GM21825 (cell line): ENCODE results near the gene SH3BGRL3.
"Not testable (repeated sequence)": the region's sequence is repeated elsewhere in the genome, so short reads cannot be mapped to it uniquely, and the experiment has no call there.

ENCODE experiments used
- ATAC-seq: cut with Tn5 transposase; IDR thresholded peaks from one replicate; pipeline ENCODE4 v1.9.1; 2021; ENCODE audit warnings: mild to moderate bottlenecking, moderate library complexity; ENCODE audit not compliant: unreplicated experiment

The SH3BGRL3 gene

DNA sequence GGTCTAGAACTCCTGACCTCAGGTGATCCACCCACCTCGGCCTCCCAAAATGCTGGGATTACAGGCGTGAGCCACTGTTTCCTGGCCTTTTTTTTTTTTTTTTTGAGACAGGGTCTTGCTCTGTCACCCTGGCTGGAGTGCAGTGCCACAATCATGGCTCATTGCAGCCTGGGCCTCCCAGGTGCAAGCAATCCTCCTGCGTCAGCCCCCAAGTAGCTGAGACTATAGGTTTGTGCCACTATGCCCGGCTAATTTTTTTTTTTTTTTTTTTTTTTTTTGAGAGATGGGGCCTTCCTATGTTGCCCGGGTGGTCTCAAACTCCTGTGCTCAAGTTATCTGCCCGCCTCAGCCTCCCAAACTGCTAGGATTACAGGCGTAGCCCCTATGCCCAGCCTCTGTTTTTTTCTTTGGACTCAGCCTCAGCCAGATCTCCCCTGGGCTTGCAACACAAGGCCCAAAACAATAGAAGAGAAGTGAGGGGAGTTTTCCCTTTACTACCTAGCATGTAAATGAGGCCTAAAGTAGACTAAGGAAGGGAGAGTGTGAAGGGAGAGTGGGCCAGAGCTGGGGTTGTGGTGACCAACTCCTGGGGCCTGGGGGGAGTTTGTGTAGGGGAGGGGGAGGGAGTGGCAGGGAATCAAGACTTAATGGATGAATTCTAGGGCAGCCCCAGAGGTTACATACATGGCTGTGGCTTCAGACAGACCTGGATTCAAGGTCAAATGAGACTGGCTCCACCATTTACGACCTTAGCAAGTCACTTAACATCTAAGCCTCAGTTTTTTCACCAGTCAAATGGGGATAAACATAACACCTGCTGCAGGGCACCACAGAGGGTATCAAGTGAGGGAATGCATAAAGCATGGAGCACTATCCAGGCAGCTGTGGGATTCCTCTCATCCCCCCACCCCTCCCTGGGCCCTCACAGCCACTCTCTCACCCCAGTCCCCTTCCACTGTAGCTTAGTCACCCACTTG, 36.3 kb downstream of the SH3BGRL3 start:
- no peak for ATAC-seq

GRCh38 chr1:26317146-26317545, 37.3 kb downstream of the SH3BGRL3 start:
- ATAC-seq: no peak

DNA sequence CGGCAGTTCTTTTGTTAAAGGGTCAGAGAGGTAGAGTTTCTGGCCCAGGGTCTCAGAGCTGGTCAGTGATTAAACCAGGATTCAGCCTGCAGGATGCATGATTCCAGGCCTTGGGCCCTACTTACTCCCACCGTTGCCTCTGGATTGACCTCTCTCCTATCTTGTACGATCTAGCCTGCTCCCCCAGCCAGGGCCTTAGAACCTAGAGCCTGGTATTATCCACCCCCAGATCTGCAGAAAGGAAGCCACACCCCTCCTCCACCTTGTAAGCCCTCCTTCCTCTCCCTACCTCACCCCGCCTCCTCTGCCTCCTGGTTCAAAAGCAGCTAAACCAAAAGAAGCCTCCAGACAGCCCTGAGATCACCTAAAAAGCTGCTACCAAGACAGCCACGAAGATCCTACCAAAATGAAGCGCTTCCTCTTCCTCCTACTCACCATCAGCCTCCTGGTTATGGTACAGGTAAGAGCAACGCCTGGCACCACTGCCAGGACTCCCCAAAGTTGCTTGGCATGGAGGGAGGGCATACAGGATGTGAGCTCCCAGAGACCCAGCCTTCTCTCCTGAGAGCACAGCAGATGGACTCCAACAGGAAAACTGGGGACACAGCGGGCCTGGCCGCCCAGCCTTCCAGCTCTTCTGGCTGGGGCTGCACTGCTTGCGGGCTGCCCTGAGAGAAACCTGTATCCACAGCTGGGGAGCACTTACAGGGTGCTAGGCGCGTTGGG, 37.9 kb downstream of the SH3BGRL3 start, which contains the start of gene CD52:
TSS of gene CD52 (plus strand) at position 347 of the 726 bp plus-strand sequence. CDS start at position 407, 60 bp downstream.
- peak; percentile 28 for ATAC-seq

- no peak for ATAC-seq
Observed at GRCh38 chr1:26318338-26319064, 38.6 kb downstream of the SH3BGRL3 start.

DNA sequence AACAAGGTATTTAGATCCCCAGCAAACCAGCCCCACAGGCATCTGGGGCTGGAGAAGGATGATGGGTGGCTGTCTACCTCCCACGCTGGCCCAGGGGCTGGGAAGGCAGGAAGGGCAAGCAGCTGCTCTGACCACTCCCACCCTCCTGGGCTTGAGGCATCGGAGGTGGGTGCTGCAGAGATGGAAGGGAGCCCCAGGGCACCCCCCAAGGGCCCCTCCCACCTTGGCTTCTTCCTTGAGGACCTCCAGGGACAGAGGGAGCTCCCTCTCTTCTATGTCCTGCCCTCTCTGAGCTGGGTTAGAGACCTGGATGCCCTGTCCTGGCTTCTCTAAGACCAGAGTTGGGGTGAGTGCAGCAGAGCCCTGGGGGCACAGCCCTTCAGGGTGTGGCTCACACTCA, 41.0 kb downstream of the SH3BGRL3 start:
- ATAC-seq: no peak

GRCh38 chr1:26321315-26322041, 41.6 kb downstream of the SH3BGRL3 start:
- ATAC-seq: peak; percentile 34

GRCh38 chr1:26322042-26322331, 42.1 kb downstream of the SH3BGRL3 start:
- ATAC-seq: no peak

- no peak for ATAC-seq
Observed at GRCh38 chr1:26323382-26323781, 43.5 kb downstream of the SH3BGRL3 start.

- ATAC-seq: no peak
Observed at GRCh38 chr1:26324550-26324949, 44.7 kb downstream of the SH3BGRL3 start.

DNA sequence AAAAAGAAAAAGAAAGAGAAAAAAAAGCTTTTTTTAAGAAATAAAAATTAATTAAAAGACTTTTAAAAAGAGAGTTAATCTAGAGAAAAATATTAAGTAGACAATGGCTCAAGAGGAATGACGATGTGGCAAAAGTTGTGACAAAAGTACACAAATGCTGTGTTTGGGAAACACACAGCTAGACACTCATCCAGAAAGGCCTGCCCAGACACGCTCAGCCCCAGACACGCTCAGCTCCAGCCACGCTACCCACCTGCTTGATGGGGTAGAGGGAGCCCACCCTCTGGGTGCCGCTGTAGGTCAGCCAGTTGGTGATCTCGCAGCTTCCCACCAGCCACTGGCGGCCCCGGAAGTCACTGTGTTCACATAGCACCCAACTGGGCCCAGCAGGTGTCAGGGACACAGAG, 48.1 kb downstream of the SH3BGRL3 start:
- ATAC-seq: no peak

DNA sequence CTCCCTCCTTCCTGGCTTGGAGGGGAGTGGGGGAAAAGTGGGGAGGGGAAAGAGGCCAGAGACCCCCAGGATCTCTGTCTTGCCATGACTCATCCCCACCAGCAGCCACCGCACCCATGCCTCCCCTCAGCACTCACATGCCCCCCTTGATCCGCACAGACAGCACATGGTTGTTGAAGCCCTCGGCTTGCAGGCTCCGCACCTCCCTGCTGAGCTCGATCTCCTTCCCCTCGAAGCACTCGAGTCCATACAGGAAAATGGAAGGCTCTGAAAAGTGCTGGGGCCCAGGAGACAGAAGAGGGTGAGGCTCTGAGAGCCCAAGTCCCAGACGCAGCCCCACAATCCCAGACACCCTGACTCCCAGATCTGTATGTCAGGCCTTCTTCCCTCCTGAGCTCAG, 48.7 kb downstream of the SH3BGRL3 start:
- ATAC-seq: no peak

- not testable (repeated sequence) for ATAC-seq
Observed at GRCh38 chr1:26329380-26329779, 49.5 kb downstream of the SH3BGRL3 start.

GRCh38 chr1:26330276-26330675, 50.4 kb downstream of the SH3BGRL3 start:
- ATAC-seq: no peak
